ENCODE measurements around the gene ITPR2.

ITPR2 gene

DNA sequence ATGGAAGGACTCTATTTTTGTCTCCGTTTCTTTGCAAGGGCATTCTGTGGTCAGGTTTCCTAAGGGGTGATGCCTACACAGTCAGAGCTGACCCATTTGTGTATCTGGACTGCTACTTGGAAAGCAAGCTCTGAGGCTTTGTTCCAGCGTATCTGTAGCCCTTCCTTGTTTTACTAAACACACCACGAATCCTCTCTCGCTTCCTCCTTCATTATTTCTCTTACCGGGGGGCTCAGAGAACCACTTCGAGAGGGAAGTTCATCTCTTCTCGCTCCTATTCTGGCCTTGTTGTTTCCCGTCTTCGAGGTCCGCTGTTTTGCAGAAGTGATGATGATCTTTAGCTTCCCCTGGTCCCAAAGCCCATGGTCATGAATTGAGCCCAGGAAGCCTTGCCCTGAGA is 472.9 kb downstream of the ITPR2 start:
- TF ChIP-seq, protein P1, sequence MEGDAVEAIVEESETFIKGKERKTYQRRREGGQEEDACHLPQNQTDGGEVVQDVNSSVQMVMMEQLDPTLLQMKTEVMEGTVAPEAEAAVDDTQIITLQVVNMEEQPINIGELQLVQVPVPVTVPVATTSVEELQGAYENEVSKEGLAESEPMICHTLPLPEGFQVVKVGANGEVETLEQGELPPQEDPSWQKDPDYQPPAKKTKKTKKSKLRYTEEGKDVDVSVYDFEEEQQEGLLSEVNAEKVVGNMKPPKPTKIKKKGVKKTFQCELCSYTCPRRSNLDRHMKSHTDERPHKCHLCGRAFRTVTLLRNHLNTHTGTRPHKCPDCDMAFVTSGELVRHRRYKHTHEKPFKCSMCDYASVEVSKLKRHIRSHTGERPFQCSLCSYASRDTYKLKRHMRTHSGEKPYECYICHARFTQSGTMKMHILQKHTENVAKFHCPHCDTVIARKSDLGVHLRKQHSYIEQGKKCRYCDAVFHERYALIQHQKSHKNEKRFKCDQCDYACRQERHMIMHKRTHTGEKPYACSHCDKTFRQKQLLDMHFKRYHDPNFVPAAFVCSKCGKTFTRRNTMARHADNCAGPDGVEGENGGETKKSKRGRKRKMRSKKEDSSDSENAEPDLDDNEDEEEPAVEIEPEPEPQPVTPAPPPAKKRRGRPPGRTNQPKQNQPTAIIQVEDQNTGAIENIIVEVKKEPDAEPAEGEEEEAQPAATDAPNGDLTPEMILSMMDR (IDR thresholded peaks at IDR 0.05; ENCODE audit: control extremely low read depth, extremely low read depth, low read depth, missing control alignments) = no peak
- ChIA-PET CTCF (interaction anchor here (1.2 kb wide), 3 partner anchors 12 to 15 kb away, joined by 3 to 4 read pairs (median 3); no protein-coding TSS in a partner anchor), POLR2A (no interaction called here)
- DNase-seq (ENCODE audit: extremely low spot score) = no peak

DNA sequence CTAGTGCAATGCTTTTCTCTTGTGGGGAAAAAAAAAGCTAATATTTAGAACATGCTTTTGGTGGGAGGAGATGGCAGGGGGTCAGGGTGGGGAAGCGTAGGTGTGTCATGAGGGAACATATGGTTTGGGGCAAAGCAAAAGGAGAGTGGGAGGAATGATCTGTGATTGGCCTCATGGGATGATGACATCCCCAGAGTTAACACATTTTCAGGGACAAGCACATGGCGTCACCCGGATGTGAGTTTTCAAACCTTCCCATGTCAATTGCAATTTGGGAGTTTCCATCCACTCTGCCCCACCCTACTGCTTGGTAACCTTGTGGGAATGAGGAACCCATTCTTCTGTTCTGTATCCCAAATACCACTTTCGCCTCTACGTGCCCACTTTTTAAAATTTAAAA is 473.4 kb downstream of the ITPR2 start:
- ChIA-PET CTCF (interaction anchor here (1.0 to 1.2 kb wide), 3 partner anchors 9 to 16 kb away, joined by 3 to 4 read pairs (median 4); no protein-coding TSS in a partner anchor), POLR2A (no interaction called here)
- no peak for DNase-seq (ENCODE audit: extremely low spot score)
- TF ChIP-seq, protein P1 (IDR thresholded peaks at IDR 0.05; ENCODE audit: control extremely low read depth, extremely low read depth, low read depth, missing control alignments) = no peak

DNA sequence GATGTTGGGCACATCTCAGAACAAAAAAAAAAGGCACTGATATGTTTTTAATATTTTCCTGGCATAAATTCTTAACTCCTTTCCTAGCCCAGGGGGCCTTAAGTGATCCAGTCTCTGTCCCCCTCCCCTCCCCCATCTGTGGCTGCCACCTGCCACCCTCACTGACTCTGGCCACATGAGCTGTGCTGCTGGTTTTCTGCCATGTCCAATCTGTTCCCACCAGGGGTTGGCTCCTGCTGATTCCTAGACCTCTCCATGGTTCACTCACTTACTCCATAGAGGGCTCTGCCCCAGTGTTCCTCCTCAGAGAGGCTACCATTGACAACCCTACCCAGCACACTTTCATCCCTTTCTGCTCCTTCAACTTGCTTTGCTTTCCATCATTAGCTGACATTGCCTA is 474.3 kb downstream of the ITPR2 start:
- TF ChIP-seq, protein P1 (IDR thresholded peaks at IDR 0.05; ENCODE audit: control extremely low read depth, extremely low read depth, low read depth, missing control alignments) = no peak
- CTCF ChIA-PET = interaction anchor here (1.0 kb wide), 1 partner anchor 10 kb away, joined by 4 read pairs; no protein-coding TSS in a partner anchor
- no peak for DNase-seq (ENCODE audit: extremely low spot score)
- POLR2A ChIA-PET = no interaction called here

DNA sequence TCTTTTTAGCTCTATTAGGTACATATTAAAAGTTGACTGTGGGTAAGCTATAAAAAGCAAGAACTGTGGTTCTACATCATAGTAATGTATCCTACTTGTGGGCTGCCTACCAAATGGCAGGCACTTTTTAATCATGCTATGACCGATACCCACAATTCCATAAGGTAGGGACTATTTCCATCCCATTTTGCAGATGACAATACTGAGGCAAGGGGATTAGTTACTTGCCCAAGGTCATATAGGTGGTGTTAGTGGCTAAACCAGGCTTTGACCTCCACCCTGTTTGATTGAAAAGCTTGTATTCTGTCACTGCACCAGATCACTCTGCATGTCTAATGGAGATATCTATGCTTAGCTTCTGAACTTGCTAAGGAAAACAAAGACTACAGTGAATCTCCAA is 485.7 kb downstream of the ITPR2 start:
- POLR2A ChIA-PET = interaction anchor here (0.6 kb wide), 1 partner anchor 470 kb away, joined by 4 read pairs; no protein-coding TSS in a partner anchor
- CTCF ChIA-PET = interaction anchor here (0.9 to 2.2 kb wide), 5 partner anchors 12 to 74 kb away, joined by 3 to 17 read pairs (median 3); no protein-coding TSS in a partner anchor
- no peak for DNase-seq (ENCODE audit: extremely low spot score)
- TF ChIP-seq, protein P1 (IDR thresholded peaks at IDR 0.05; ENCODE audit: control extremely low read depth, extremely low read depth, low read depth, missing control alignments) = no peak

DNA sequence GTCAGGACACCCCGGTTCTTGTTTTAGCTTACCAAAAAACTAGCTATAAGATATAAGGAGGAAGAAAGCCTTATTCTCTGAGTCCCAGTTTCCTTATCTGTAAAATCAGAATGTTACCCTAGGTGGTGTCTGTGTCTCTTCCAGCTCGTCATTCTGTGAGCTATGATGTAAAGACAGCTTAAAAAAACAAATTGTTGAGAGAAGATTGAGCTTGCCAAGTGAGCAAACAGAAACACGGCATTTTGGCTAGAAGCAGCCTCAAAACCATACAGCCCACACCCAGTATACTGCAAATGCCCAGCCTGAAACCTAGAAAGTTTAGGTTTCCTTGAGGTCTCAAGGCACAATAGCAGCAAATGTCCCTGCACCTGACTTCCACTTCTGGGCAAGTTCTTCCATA is 486.3 kb downstream of the ITPR2 start:
- TF ChIP-seq, protein P1 (IDR thresholded peaks at IDR 0.05; ENCODE audit: control extremely low read depth, extremely low read depth, low read depth, missing control alignments) = no peak
- ChIA-PET CTCF (interaction anchor here (0.9 to 2.2 kb wide), 6 partner anchors 12 to 74 kb away, joined by 3 to 17 read pairs (median 3); no protein-coding TSS in a partner anchor), POLR2A (interaction anchor here (0.6 to 0.7 kb wide), 2 partner anchors 470 to 915 kb away, joined by 4 read pairs; no protein-coding TSS in a partner anchor)
- no peak for DNase-seq (ENCODE audit: extremely low spot score)

DNA sequence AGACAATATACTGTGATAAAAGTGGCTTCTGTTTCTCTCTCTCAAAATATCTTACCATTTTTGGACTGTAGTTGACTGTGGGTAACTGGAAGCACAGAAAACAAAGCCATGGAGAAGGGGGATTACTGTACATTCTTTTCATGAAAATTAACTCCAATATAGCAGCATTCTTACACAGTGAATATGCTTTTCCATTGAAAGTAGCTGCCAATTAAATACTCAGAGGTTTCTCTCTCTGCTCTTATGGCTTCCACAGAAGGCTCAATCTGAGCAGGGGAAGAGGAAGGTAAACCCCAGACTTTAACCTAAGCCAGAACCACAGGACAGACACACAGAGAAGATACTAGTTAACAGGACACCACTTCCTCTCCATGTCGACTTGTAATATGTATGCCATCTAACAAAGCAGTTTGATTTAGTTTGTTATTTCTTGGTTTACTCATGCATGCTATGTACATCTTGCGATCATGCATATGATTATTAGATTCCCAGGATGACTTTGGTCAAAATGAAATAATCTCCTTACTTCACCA is 487.5 kb downstream of the ITPR2 start:
- ChIA-PET POLR2A (no interaction called here), CTCF (interaction anchor here (1.5 to 2.2 kb wide), 2 partner anchors 10 to 16 kb away, joined by 3 to 17 read pairs; no protein-coding TSS in a partner anchor)
- TF ChIP-seq, protein P1 (IDR thresholded peaks at IDR 0.05; ENCODE audit: control extremely low read depth, extremely low read depth, low read depth, missing control alignments) = no peak
- no peak for DNase-seq (ENCODE audit: extremely low spot score)

All from GM10248 (cell line).